ENCODE measurements around the gene CSNK2A2.

CSNK2A2 gene

GRCh38 chr16:58116081-58116480 lies 81.8 kb downstream of the CSNK2A2 start:
- no peaks in the 10 kb centered on the region for H3K27me3 ChIP-seq (replicated peaks)
- in situ Hi-C loops (cut with HindIII; ENCODE audit: low pct_ligation_motif_present, low sequenced_read_pairs), result no loop called here
- peaks cover 21% of the 10 kb centered on the region for H3K36me3 ChIP-seq (replicated peaks)
- H3K27ac ChIP-seq, result peak overlapping the region; percentile 49
- no peak for TF ChIP-seq CTCF (IDR thresholded peaks at IDR 0.05; ENCODE audit: low read depth, low read length, missing control alignments)
- no peak overlapping the region for H3K4me3 ChIP-seq (ENCODE audit: low read depth, low read length)
- no peak for DNase-seq

- Histone ChIP-seq H3K27me3 (replicated peaks) (no peaks in the 10 kb centered on the region), H3K4me3 (ENCODE audit: low read depth, low read length) (no peak overlapping the region), H3K27ac (peak overlapping the region; percentile 49), H3K36me3 (replicated peaks) (peaks cover 21% of the 10 kb centered on the region)
- peak; percentile 77 for DNase-seq
- TF ChIP-seq CTCF (IDR thresholded peaks at IDR 0.05; ENCODE audit: low read depth, low read length, missing control alignments), result no peak
- in situ Hi-C loops (cut with HindIII; ENCODE audit: low pct_ligation_motif_present, low sequenced_read_pairs), result no loop called here
Observed at GRCh38 chr16:58114827-58115825, 82.8 kb downstream of the CSNK2A2 start.

- no peak for TF ChIP-seq CTCF (IDR thresholded peaks at IDR 0.05; ENCODE audit: low read depth, low read length, missing control alignments)
- no peak overlapping the region for H3K27ac ChIP-seq
- no peak overlapping the region for H3K4me3 ChIP-seq (ENCODE audit: low read depth, low read length)
- no peaks in the 10 kb centered on the region for H3K27me3 ChIP-seq (replicated peaks)
- H3K36me3 ChIP-seq (replicated peaks), result peaks cover 17% of the 10 kb centered on the region
- in situ Hi-C loops (cut with HindIII; ENCODE audit: low pct_ligation_motif_present, low sequenced_read_pairs), result no loop called here
- DNase-seq, result no peak
Observed at GRCh38 chr16:58111302-58111627, 86.6 kb downstream of the CSNK2A2 start.

DNA sequence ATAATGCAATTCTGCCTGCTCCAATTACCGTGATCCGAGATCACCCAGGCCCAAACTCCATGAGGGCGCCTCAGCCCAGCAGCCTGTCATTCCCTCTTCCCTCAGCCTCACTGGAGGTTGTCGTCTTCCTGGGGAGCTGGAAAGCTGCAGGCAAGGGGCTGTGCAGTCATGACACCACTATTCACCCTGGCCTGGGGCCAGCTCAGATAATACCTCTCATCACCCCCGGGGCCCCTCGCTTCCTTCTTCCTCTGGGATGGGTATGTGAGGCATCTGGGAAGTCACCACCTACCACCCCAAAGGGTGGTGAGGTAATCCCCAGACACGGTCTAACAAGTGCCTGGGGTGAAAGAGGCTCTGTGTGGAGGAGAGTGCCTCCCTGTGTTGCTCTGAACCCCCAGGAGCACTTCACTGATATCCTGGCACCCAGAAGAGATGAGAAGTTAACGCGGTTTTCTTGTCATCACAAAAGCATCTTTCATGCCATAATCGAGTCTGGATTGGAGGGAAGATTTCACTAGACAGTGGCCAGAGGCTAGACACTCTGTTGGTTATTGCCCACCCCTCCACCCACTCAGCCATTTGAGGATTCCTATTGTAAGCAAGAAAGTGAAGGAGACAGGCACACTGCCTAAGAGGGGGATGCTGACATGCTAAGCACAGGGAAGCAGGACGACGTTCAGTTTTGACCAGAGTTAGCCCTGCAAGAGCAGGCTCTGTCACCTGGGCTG lies 87.2 kb downstream of the CSNK2A2 start:
- in situ Hi-C loops (cut with HindIII; ENCODE audit: low pct_ligation_motif_present, low sequenced_read_pairs), result no loop called here
- no peak for TF ChIP-seq CTCF (IDR thresholded peaks at IDR 0.05; ENCODE audit: low read depth, low read length, missing control alignments)
- H3K4me3 ChIP-seq (ENCODE audit: low read depth, low read length), result no peak overlapping the region
- H3K27me3 ChIP-seq (replicated peaks), result no peaks in the 10 kb centered on the region
- peaks cover 13% of the 10 kb centered on the region for H3K36me3 ChIP-seq (replicated peaks)
- H3K27ac ChIP-seq, result no peak overlapping the region
- peak; percentile 27 for DNase-seq

- Histone ChIP-seq H3K4me3 (ENCODE audit: low read depth, low read length) (no peak overlapping the region), H3K27ac (no peak overlapping the region), H3K27me3 (replicated peaks) (no peaks in the 10 kb centered on the region), H3K36me3 (replicated peaks) (peaks cover 10% of the 10 kb centered on the region)
- TF ChIP-seq CTCF (IDR thresholded peaks at IDR 0.05; ENCODE audit: low read depth, low read length, missing control alignments), result no peak
- in situ Hi-C loops (cut with HindIII; ENCODE audit: low pct_ligation_motif_present, low sequenced_read_pairs), result no loop called here
- DNase-seq, result no peak
Observed at GRCh38 chr16:58109881-58110280, 88.0 kb downstream of the CSNK2A2 start.

Data from brain microvascular endothelial cell (primary cell).